ENCODE measurements around the gene CLPTM1. TPM values are rescaled to one million over a fixed set of nuclear protein-coding genes. Genes with fewer than 3 reads are reported as not detected.

The CLPTM1 gene
- total RNA-seq, 4 donors from 2014 or later, result 95.7 to 156 (median 125) TPM

Other genes with a start within 250 kb of the CLPTM1 start
- gene BCL3, start 206.7 kb upstream of the CLPTM1 start, total RNA-seq, result 100 to 1,000 TPM in 3 of 4 donors, 10 to 100 TPM in 1; 45.4 to 136 (median 119) TPM
- gene CBLC, start 177.5 kb upstream of the CLPTM1 start, total RNA-seq, result 100 to 1,000 TPM in 3 of 4 donors, 10 to 100 TPM in 1; 84.2 to 197 (median 132) TPM
- gene BCAM, start 146.3 kb upstream of the CLPTM1 start, total RNA-seq, result 10 to 100 TPM; 32.2 to 40.2 (median 37.1) TPM
- gene NECTIN2, start 109.1 kb upstream of the CLPTM1 start, total RNA-seq, result 100 to 1,000 TPM in 3 of 4 donors, 10 to 100 TPM in 1; 25.6 to 171 (median 122) TPM
- gene TOMM40, start 64.1 kb upstream of the CLPTM1 start, total RNA-seq, result 10 to 100 TPM; 32.6 to 45.7 (median 37.5) TPM
- gene APOE, start 49.6 kb upstream of the CLPTM1 start, total RNA-seq, result 100 to 1,000 TPM in 1 of 4 donors, 10 to 100 TPM in 3; 24.2 to 203 (median 51.6) TPM
- 100 to 1,000 TPM in 1 of 4 donors, 10 to 100 TPM in 1, 1 to 10 TPM in 1, not detected in 1; 3.9 to 107 (median 14.2) TPM for gene APOC1, start 40.8 kb upstream of the CLPTM1 start, total RNA-seq
- gene APOC4, start 13.1 kb upstream of the CLPTM1 start, total RNA-seq, result not detected
- gene APOC2, start 9.3 kb upstream of the CLPTM1 start, total RNA-seq, result 10 to 100 TPM in 2 of 4 donors, 1 to 10 TPM in 2; 4.5 to 13.8 (median 9.5) TPM
- gene RELB, start 46.1 kb downstream of the CLPTM1 start, total RNA-seq, result 10 to 100 TPM; 13.3 to 49.8 (median 20.4) TPM
- 100 to 1,000 TPM in 3 of 4 donors, 10 to 100 TPM in 1; 94.2 to 310 (median 147) TPM for gene CLASRP, start 83.7 kb downstream of the CLPTM1 start, total RNA-seq
- 1 to 10 TPM in 3 of 4 donors, not detected in 1; 2.1 to 5.5 (median 5.4) TPM for gene ZNF296, start 121.1 kb downstream of the CLPTM1 start, total RNA-seq
- 10 to 100 TPM in 3 of 4 donors, not detected in 1; 28.7 to 34.2 (median 29.6) TPM for gene GEMIN7, start 123.9 kb downstream of the CLPTM1 start, total RNA-seq
- 10 to 100 TPM; 41.8 to 75.1 (median 54.2) TPM for gene PPP1R37, start 137.8 kb downstream of the CLPTM1 start, total RNA-seq
- under 1 TPM in 2 of 4 donors, not detected in 2; 0.35 to 0.40 TPM for gene NKPD1, start 205.6 kb downstream of the CLPTM1 start, total RNA-seq
- gene TRAPPC6A, start 222.9 kb downstream of the CLPTM1 start, total RNA-seq, result 10 to 100 TPM; 11.4 to 58.6 (median 21.6) TPM
- gene BLOC1S3, start 223.4 kb downstream of the CLPTM1 start, total RNA-seq, result 10 to 100 TPM in 2 of 4 donors, 1 to 10 TPM in 2; 6.6 to 18.0 (median 10.3) TPM

All from Peyer's patch (tissue), 4 donors.